Suppressor macrophage (primary cell): ENCODE results near the gene RAB8B.
A peak's percentile ranks its signal among the peaks of the same experiment; 100 is the strongest.
"Not testable (repeated sequence)": the region's sequence is repeated elsewhere in the genome, so short reads cannot be mapped to it uniquely, and the experiment has no call there.

Experiments used
- DNase-seq, 4 experiments: peaks; one replicate each; pipeline ENCODE4 v3.0.0-alpha.2; 2020 to 2022

The RAB8B gene

GRCh38 chr15:63208824-63209223 lies 19.4 kb downstream of the RAB8B start:
- not testable (repeated sequence) for DNase-seq

- no peak for DNase-seq
Observed at GRCh38 chr15:63210151-63211091, 21.0 kb downstream of the RAB8B start.

- DNase-seq = no peak
Observed at GRCh38 chr15:63211092-63211490, 21.7 kb downstream of the RAB8B start.

- no peak for DNase-seq
Observed at GRCh38 chr15:63211549-63211948, 22.1 kb downstream of the RAB8B start.

GRCh38 chr15:63212050-63213004 lies 22.9 kb downstream of the RAB8B start:
- DNase-seq = peak; percentile 58 to 90 (median 76)

- DNase-seq = peak in 3 of 4 experiments; percentile 9 to 54 (median 49)
Observed at GRCh38 chr15:63218100-63218808, 28.8 kb downstream of the RAB8B start.

GRCh38 chr15:63219196-63219710 lies 29.8 kb downstream of the RAB8B start:
- DNase-seq = no peak

GRCh38 chr15:63221346-63221745 lies 31.9 kb downstream of the RAB8B start:
- DNase-seq = peak; percentile 44 to 68 (median 66)

- no peak for DNase-seq
Observed at GRCh38 chr15:63223463-63223862, 34.1 kb downstream of the RAB8B start.

- peak in 2 of 4 experiments; percentile 54 to 55 for DNase-seq
Observed at GRCh38 chr15:63225381-63225780, 36.0 kb downstream of the RAB8B start.

- peak in 2 of 4 experiments; percentile 27 to 40 for DNase-seq
Observed at GRCh38 chr15:63226155-63226883, 36.9 kb downstream of the RAB8B start.

- DNase-seq = no peak
Observed at GRCh38 chr15:63226966-63227401, 37.6 kb downstream of the RAB8B start.

- DNase-seq = no peak
Observed at GRCh38 chr15:63227689-63228088, 38.3 kb downstream of the RAB8B start.

- DNase-seq = no peak
Observed at GRCh38 chr15:63231206-63231605, 41.8 kb downstream of the RAB8B start.

GRCh38 chr15:63231706-63232105 lies 42.3 kb downstream of the RAB8B start:
- peak; percentile 23 to 78 (median 50) for DNase-seq

- peak in 2 of 4 experiments; percentile 61 to 71 for DNase-seq
Observed at GRCh38 chr15:63232405-63232804, 43.0 kb downstream of the RAB8B start.

GRCh38 chr15:63232943-63233342 lies 43.5 kb downstream of the RAB8B start:
- DNase-seq = peak in 3 of 4 experiments; percentile 34 to 39 (median 37)

GRCh38 chr15:63233667-63234423 lies 44.4 kb downstream of the RAB8B start:
- peak; percentile 30 to 88 (median 59) for DNase-seq

GRCh38 chr15:63234451-63234870 lies 45.1 kb downstream of the RAB8B start:
- peak; percentile 49 to 75 (median 72) for DNase-seq

- peak in 1 of 4 experiments; percentile 20 for DNase-seq
Observed at GRCh38 chr15:63236272-63236671, 46.9 kb downstream of the RAB8B start.
